T-helper 2 cell treated with Interferon-gamma antibody and Interleukin-4, amounts not matched to agents 5 μg/mL and 100 μg/mL, for 36 hours (primary cell): Measurements from ENCODE around the gene LRRC75B.

Source experiments
- DNase-seq: peaks from one replicate; pipeline ENCODE4 v3.0.0; 2021; ENCODE audit warnings: low spot score
- H3K27ac Mint-ChIP-seq: one replicate; pipeline ENCODE4 v1.8.0; 2021; ENCODE audit warnings: mild to moderate bottlenecking, mixed read lengths
- H3K27me3 Mint-ChIP-seq: one replicate; pipeline ENCODE4 v1.8.0; 2021; ENCODE audit warnings: low read depth, mixed read lengths
- H3K36me3 Mint-ChIP-seq: one replicate; pipeline ENCODE4 v1.8.0; 2021; ENCODE audit warnings: low read depth, mixed read lengths
- H3K4me1 Mint-ChIP-seq: one replicate; pipeline ENCODE4 v1.8.0; 2021; ENCODE audit warnings: low read depth, mixed read lengths
- H3K4me3 Mint-ChIP-seq: one replicate; pipeline ENCODE4 v1.8.0; 2022; ENCODE audit warnings: mild to moderate bottlenecking, moderate library complexity, mixed read lengths
- H3K9me3 Mint-ChIP-seq: one replicate; pipeline ENCODE4 v1.8.0; 2021; ENCODE audit warnings: mixed read lengths

LRRC75B gene

DNA sequence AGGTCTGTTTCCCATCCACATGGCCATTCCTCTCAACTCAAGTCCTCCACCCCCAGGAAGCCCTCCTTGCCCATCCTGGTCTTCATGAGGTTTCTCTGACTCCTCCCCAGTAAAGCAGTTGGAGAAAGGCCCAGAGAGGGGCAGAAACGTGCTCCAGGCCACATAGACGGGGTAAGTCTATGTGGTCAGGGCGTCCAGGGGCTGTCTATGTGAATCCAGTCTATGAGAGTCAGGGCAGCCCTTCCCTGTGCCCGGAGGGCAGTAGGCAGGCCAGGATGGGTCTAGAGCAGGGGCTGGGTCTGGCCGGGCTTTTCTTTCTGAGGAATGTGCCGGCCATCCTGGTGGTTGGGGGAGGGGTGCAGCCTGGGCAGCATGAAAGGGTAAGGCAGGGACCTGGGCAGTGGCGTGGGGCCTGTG, 49.7 kb downstream of the LRRC75B start:
- Mint-ChIP-seq H3K4me1 (no peaks in the 10 kb centered on the region), H3K36me3 (peaks cover 42% of the 10 kb centered on the region), H3K9me3 (no peaks in the 10 kb centered on the region), H3K27ac (no peak overlapping the region), H3K4me3 (no peak overlapping the region), H3K27me3 (no peaks in the 10 kb centered on the region)
- no peak for DNase-seq

- H3K27me3 Mint-ChIP-seq, result no peaks in the 10 kb centered on the region
- no peak for DNase-seq
- no peaks in the 10 kb centered on the region for H3K9me3 Mint-ChIP-seq
- H3K27ac Mint-ChIP-seq, result no peak overlapping the region
- peaks cover 39% of the 10 kb centered on the region for H3K36me3 Mint-ChIP-seq
- H3K4me1 Mint-ChIP-seq, result no peaks in the 10 kb centered on the region
- no peak overlapping the region for H3K4me3 Mint-ChIP-seq
Measured at GRCh38 chr22:24542641-24543040, 50.2 kb downstream of the LRRC75B start.

GRCh38 chr22:24541681-24542515, 51.0 kb downstream of the LRRC75B start:
- Mint-ChIP-seq H3K27ac (no peak overlapping the region), H3K4me3 (no peak overlapping the region), H3K36me3 (peaks cover 34% of the 10 kb centered on the region), H3K27me3 (no peaks in the 10 kb centered on the region), H3K4me1 (no peaks in the 10 kb centered on the region), H3K9me3 (no peaks in the 10 kb centered on the region)
- no peak for DNase-seq

GRCh38 chr22:24540470-24540869, 52.4 kb downstream of the LRRC75B start:
- Mint-ChIP-seq H3K4me3 (no peak overlapping the region), H3K27me3 (no peaks in the 10 kb centered on the region), H3K4me1 (no peaks in the 10 kb centered on the region), H3K36me3 (peaks cover 26% of the 10 kb centered on the region), H3K27ac (no peak overlapping the region), H3K9me3 (no peaks in the 10 kb centered on the region)
- no peak for DNase-seq

DNA sequence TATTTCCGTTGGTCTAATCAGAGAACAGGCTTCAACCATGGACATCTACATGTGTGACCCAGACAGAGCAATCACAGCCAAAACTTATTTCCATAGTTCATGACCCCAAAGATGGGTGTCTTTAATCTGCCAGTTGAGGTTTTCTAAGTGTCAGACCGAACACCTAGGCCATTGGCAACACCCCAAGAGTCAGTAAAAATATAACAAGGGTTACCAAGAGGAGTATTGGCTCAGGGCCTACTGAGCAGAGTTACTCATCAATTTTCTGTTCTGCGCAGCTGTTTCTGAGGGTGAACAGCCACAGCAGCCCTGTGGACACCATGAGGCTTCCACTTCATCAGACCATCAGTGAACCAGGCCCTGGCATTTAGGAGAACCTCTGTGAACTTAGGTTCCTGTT, 56.8 kb downstream of the LRRC75B start:
- Mint-ChIP-seq H3K27me3 (no peaks in the 10 kb centered on the region), H3K4me3 (no peak overlapping the region), H3K4me1 (no peaks in the 10 kb centered on the region), H3K9me3 (no peaks in the 10 kb centered on the region), H3K27ac (no peak overlapping the region), H3K36me3 (peaks cover 12% of the 10 kb centered on the region)
- DNase-seq, result no peak
